Left lung (tissue), 10 donors: ENCODE measurements around the gene PCSK2. TPM values are rescaled to one million over a fixed set of nuclear protein-coding genes. Genes with fewer than 3 reads are reported as not detected.

Experiments
- ATAC-seq: fragments of 200-7000 bp; cut with Tn5 transposase; one replicate; pipeline ENCODE4 v1.9.1; 2020; ENCODE audit warnings: moderate library complexity
- DNase-seq, 4 donors: peaks; one replicate each; pipeline ENCODE4 v3.0.0-alpha.2; 2013 to 2020
- H3K27ac ChIP-seq, 2 donors: fragments of 200-600 bp; sonication (generic) in 1 of 2; one replicate each; pipeline versions ENCODE4 v1.5.0 to v1.8.0; 2020 to 2021
- H3K27me3 ChIP-seq, 2 donors: fragments of 200-600 bp; sonication (generic) in 1 of 2; one replicate each; pipeline versions ENCODE4 v1.5.0 to v1.8.0; 2020 to 2021
- H3K36me3 ChIP-seq, 2 donors: fragments of 200-600 bp; sonication (generic) in 1 of 2; one replicate each; pipeline versions ENCODE4 v1.5.0 to v1.8.0; 2020 to 2021
- H3K4me1 ChIP-seq, 2 donors: fragments of 200-600 bp; one replicate each; pipeline ENCODE4 v1.8.0; 2021
- H3K4me3 ChIP-seq, 2 donors: fragments of 200-600 bp; sonication (generic) in 1 of 2; one replicate each; pipeline versions ENCODE4 v1.5.0 to v1.8.0; 2020 to 2021; ENCODE audit warnings: mild to moderate bottlenecking in 1 of 2
- H3K9me3 ChIP-seq, 2 donors: fragments of 200-600 bp; sonication (generic) in 1 of 2; one replicate each; pipeline versions ENCODE4 v1.5.0 to v1.8.0; 2020 to 2021
- CTCF ChIP-seq, 2 donors: fragments of 200-600 bp; sonication (generic) in 1 of 2; IDR thresholded peaks; one replicate each; pipeline versions ENCODE4 v1.5.0 to v1.8.0; 2021; ENCODE audit warnings: antibody characterized with exemption in 2 of 2
- intact Hi-C, 2 donors: fragments of 100-400 bp; cut with DNase I; formaldehyde crosslinking; loops; one replicate each; pipeline versions ENCODE4 v1.11.2 to v1.14.2; 2022
- polyA plus RNA-seq, 6 donors: library from polyadenylated mRNA; unstranded; fragments of 120-200 nt; gene quantifications; one replicate each; pipeline ENCODE4 v1.2.1, GENCODE V29; 2013; ENCODE audit not compliant: insufficient read length in 6 of 6
- total RNA-seq, 2 donors: library from RNA; stranded (reverse); fragmentation: NEBNext Ultra II Directional; extraction: Animal tissue kit (Norgen Biotek cat#: 25700); gene quantifications; one replicate each; pipeline ENCODE4 v1.2.1, GENCODE V29; 2021
- donor health status: DM: no; HTN: yes; CAD: no.
- donor health status: DM: no; HTN: no; CAD: no.

PCSK2 gene
- total and polyA plus RNA-seq, 8 donors = 0.32 to 33.4 (median 0.65) TPM

GRCh38 chr20:17497821-17498580 is 271.2 kb downstream of the PCSK2 start:
- Histone ChIP-seq H3K9me3 (no peaks in the 10 kb centered on the region), H3K27me3 (no peaks in the 10 kb centered on the region), H3K27ac (no peak overlapping the region), H3K4me3 (no peak overlapping the region), H3K36me3 (no peaks in the 10 kb centered on the region), H3K4me1 (no peaks in the 10 kb centered on the region)
- peak in 2 of 4 donors; percentile 17 to 28 for DNase-seq
- ATAC-seq = no peak
- no peak for TF ChIP-seq CTCF (IDR thresholded peaks at IDR 0.05)
- intact Hi-C loops = no loop called here

- no peaks in the 10 kb centered on the region for H3K36me3 ChIP-seq
- no peak overlapping the region for H3K27ac ChIP-seq
- H3K27me3 ChIP-seq = no peaks in the 10 kb centered on the region
- TF ChIP-seq CTCF (IDR thresholded peaks at IDR 0.05) = no peak
- no peaks in the 10 kb centered on the region for H3K9me3 ChIP-seq
- DNase-seq (no peak), ATAC-seq (no peak)
- H3K4me3 ChIP-seq = no peak overlapping the region
- H3K4me1 ChIP-seq = no peaks in the 10 kb centered on the region
- intact Hi-C loops = no loop called here
These were observed 271.8 kb downstream of the PCSK2 start for GRCh38 chr20:17498641-17499040.

GRCh38 chr20:17499041-17499440 is 272.2 kb downstream of the PCSK2 start:
- Histone ChIP-seq H3K4me1 (no peaks in the 10 kb centered on the region), H3K27me3 (no peaks in the 10 kb centered on the region), H3K9me3 (no peaks in the 10 kb centered on the region), H3K4me3 (no peak overlapping the region), H3K36me3 (no peaks in the 10 kb centered on the region), H3K27ac (no peak overlapping the region)
- DNase-seq (no peak), ATAC-seq (no peak)
- intact Hi-C loops = no loop called here
- TF ChIP-seq CTCF (IDR thresholded peaks at IDR 0.05) = no peak

- no peak for ATAC-seq
- no peak overlapping the region for H3K27ac ChIP-seq
- TF ChIP-seq CTCF (IDR thresholded peaks at IDR 0.05) = no peak
- DNase-seq = no peak
- peaks cover 6 to 9% of the 10 kb centered on the region in 2 donors for H3K4me1 ChIP-seq
- no peak overlapping the region for H3K4me3 ChIP-seq
- intact Hi-C loops = loop anchor here in 1 of 2 donors (10.0 kb wide), 2 partner anchors 405 to 775 kb away; no protein-coding TSS in a partner anchor
- no peaks in the 10 kb centered on the region for H3K9me3 ChIP-seq
- no peaks in the 10 kb centered on the region for H3K27me3 ChIP-seq
- H3K36me3 ChIP-seq = no peaks in the 10 kb centered on the region
These were observed 273.4 kb downstream of the PCSK2 start for GRCh38 chr20:17500271-17500670.

GRCh38 chr20:17500826-17501225 is 274.0 kb downstream of the PCSK2 start:
- no peak overlapping the region for H3K27ac ChIP-seq
- TF ChIP-seq CTCF (IDR thresholded peaks at IDR 0.05) = no peak
- intact Hi-C loops = loop anchor here in 1 of 2 donors (10.0 kb wide), 2 partner anchors 404 to 774 kb away; no protein-coding TSS in a partner anchor
- H3K4me1 ChIP-seq = peaks cover 10 to 15% of the 10 kb centered on the region in 2 donors
- DNase-seq (no peak), ATAC-seq (peak; percentile 10)
- H3K9me3 ChIP-seq = no peaks in the 10 kb centered on the region
- no peak overlapping the region for H3K4me3 ChIP-seq
- H3K27me3 ChIP-seq = no peaks in the 10 kb centered on the region
- no peaks in the 10 kb centered on the region for H3K36me3 ChIP-seq
